Mesendoderm (in vitro differentiated cells): ENCODE measurements around the gene CORO2B.

Experiments
- DNase-seq: peaks from one replicate; pipeline ENCODE4 v3.0.0; 2013
- H2AK5ac ChIP-seq: 2 replicates; pipeline ENCODE4 v1.6.1; 2013; ENCODE audit warnings: low read length, inconsistent platforms
- H2BK120ac ChIP-seq: 2 replicates; pipeline ENCODE4 v1.6.1; 2013; ENCODE audit warnings: low read depth, mild to moderate bottlenecking, low read length, moderate library complexity, mixed read lengths
- H2BK15ac ChIP-seq: replicated peaks from 2 replicates; pipeline ENCODE4 v1.6.1; 2013; ENCODE audit warnings: low read depth, mild to moderate bottlenecking, moderate library complexity
- H2BK5ac ChIP-seq: 2 replicates; pipeline ENCODE4 v1.6.1; 2013; ENCODE audit warnings: low read length, inconsistent platforms
- H3K18ac ChIP-seq: 2 replicates; pipeline ENCODE4 v1.6.1; 2013; ENCODE audit warnings: mild to moderate bottlenecking, low read length, mixed read lengths
- H3K23ac ChIP-seq: one replicate; pipeline ENCODE4 v1.6.1; 2013; ENCODE audit warnings: low read length
- H3K27ac ChIP-seq: 2 replicates; pipeline ENCODE4 v1.5.1; 2013; ENCODE audit warnings: low read depth, mild to moderate bottlenecking, inconsistent platforms, low read length, moderate library complexity
- H3K27me3 ChIP-seq: 2 replicates; pipeline ENCODE4 v1.6.1; 2013; ENCODE audit warnings: low read length, control low read depth, mild to moderate bottlenecking, inconsistent platforms; ENCODE audit not compliant: insufficient read depth, poor library complexity
- H3K36me3 ChIP-seq: 2 replicates; pipeline ENCODE4 v1.6.1; 2013; ENCODE audit warnings: low read length, inconsistent platforms; ENCODE audit not compliant: control insufficient read depth, insufficient read depth
- H3K4ac ChIP-seq: one replicate; pipeline ENCODE4 v1.6.1; 2013; ENCODE audit warnings: low read depth, mild to moderate bottlenecking, low read length, moderate library complexity
- H3K4me1 ChIP-seq: 2 replicates; pipeline ENCODE4 v1.6.1; 2013; ENCODE audit warnings: low read depth, low read length, inconsistent platforms; ENCODE audit not compliant: control insufficient read depth
- H3K4me2 ChIP-seq: 2 replicates; pipeline ENCODE4 v1.6.1; 2013; ENCODE audit warnings: low read length
- H3K4me3 ChIP-seq: 2 replicates; pipeline ENCODE4 v1.5.1; 2013; ENCODE audit warnings: mild to moderate bottlenecking, low read length
- H3K56ac ChIP-seq: one replicate; pipeline ENCODE4 v1.6.1; 2013; ENCODE audit warnings: low read length
- H3K79me1 ChIP-seq: 2 replicates; pipeline ENCODE4 v1.6.1; 2013; ENCODE audit warnings: low read length, inconsistent platforms
- H3K79me2 ChIP-seq: 2 replicates; pipeline ENCODE4 v1.6.1; 2013; ENCODE audit warnings: mild to moderate bottlenecking, low read length; ENCODE audit not compliant: control insufficient read depth, insufficient read depth
- H3K9ac ChIP-seq: 2 replicates; pipeline ENCODE4 v1.6.1; 2013; ENCODE audit warnings: low read length, inconsistent platforms
- H4K5ac ChIP-seq: one replicate; pipeline ENCODE4 v1.6.1; 2013; ENCODE audit warnings: low read length
- H4K8ac ChIP-seq: one replicate; pipeline ENCODE4 v1.6.1; 2013; ENCODE audit warnings: low read depth, mild to moderate bottlenecking, control low read depth, low read length, moderate library complexity
- WGBS: extraction: QIAGEN DNeasy Blood & Tissue Kit; methylation state at CpG from one replicate; pipeline ENCODE4 v1.1.7; 2013; ENCODE audit warnings: low lambda C conversion rate, missing lambda C conversion rate; ENCODE audit not compliant: insufficient coverage; ENCODE audit errors: extremely low coverage; 5-methylcytosine and 5-hydroxymethylcytosine counted together

Gene CORO2B

DNA sequence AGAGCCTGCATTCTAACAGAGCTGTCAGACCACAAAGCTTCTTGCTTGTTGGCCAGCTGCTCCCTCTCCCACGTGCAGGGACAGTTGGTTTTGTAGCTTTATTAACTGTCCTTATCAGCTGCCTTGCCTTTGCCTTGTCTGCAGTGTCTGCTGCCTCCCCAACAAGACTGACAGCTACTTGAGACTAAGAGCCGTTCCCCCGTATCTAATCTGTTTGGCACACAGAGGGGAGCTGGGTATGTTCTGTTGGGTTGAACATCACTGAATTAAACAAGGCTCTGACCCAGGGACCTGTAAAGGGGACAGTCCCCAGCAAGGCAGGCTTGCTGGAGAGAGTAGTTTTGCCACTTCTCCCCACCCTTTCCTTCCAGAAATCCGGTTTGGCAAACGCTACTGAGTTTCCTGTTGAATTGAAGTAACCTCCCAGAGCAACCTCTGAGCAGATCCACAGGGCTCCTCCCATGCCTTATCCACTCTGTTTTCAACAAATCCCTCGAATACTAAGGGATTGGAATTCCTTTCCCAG lies 125.8 kb downstream of the CORO2B start:
- Histone ChIP-seq H2BK120ac (no peak overlapping the region), H3K79me2 (no peaks in the 10 kb centered on the region), H2AK5ac (no peak overlapping the region), H3K56ac (no peak overlapping the region), H3K4me2 (no peak overlapping the region), H3K27ac (no peak overlapping the region), H3K23ac (no peak overlapping the region), H3K18ac (no peak overlapping the region), H3K9ac (no peak overlapping the region), H3K27me3 (no peaks in the 10 kb centered on the region), H3K4ac (no peak overlapping the region), H4K5ac (no peak overlapping the region), H2BK5ac (no peak overlapping the region), H2BK15ac (no peak overlapping the region), H4K8ac (no peak overlapping the region), H3K4me1 (peaks cover 12% of the 10 kb centered on the region), H3K36me3 (no peaks in the 10 kb centered on the region), H3K4me3 (no peak overlapping the region), H3K79me1 (no peaks in the 10 kb centered on the region)
- peak; percentile 84 for DNase-seq
- no CpG with 5 or more reads among the region's 6 CpGs for WGBS

DNA sequence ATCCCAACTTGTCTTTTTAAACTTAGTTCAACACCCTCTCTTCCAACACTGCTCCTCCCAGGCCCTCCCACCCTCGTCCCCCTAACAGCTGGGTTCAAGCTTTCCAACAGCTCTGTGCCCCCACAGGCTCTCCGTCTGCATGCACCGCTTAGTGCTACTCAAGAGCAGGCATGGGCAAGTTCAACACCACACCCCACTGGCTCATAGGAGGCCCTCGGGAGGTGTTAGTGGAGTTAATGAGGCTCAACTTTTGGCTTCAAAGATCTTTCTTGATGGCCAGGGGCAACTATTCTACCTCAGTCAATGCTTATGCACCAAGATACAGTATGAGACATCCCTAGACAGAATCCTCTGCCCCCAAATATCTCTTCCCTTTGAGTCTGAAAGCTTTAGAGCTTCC lies 127.5 kb downstream of the CORO2B start:
- H3K23ac ChIP-seq = no peak overlapping the region
- no peak overlapping the region for H3K4me2 ChIP-seq
- H3K36me3 ChIP-seq = no peaks in the 10 kb centered on the region
- H4K8ac ChIP-seq = no peak overlapping the region
- no peak for DNase-seq
- WGBS = no CpG with 5 or more reads among the region's 4 CpGs
- no peak overlapping the region for H3K27ac ChIP-seq
- no peak overlapping the region for H3K4me3 ChIP-seq
- no peaks in the 10 kb centered on the region for H3K27me3 ChIP-seq
- H2BK5ac ChIP-seq = no peak overlapping the region
- H3K4ac ChIP-seq = no peak overlapping the region
- H3K9ac ChIP-seq = no peak overlapping the region
- no peak overlapping the region for H3K18ac ChIP-seq
- H3K56ac ChIP-seq = no peak overlapping the region
- no peak overlapping the region for H2AK5ac ChIP-seq
- peaks cover 2% of the 10 kb centered on the region for H3K4me1 ChIP-seq
- no peak overlapping the region for H2BK15ac ChIP-seq
- H3K79me1 ChIP-seq = no peaks in the 10 kb centered on the region
- no peaks in the 10 kb centered on the region for H3K79me2 ChIP-seq
- H2BK120ac ChIP-seq = no peak overlapping the region
- no peak overlapping the region for H4K5ac ChIP-seq

DNA sequence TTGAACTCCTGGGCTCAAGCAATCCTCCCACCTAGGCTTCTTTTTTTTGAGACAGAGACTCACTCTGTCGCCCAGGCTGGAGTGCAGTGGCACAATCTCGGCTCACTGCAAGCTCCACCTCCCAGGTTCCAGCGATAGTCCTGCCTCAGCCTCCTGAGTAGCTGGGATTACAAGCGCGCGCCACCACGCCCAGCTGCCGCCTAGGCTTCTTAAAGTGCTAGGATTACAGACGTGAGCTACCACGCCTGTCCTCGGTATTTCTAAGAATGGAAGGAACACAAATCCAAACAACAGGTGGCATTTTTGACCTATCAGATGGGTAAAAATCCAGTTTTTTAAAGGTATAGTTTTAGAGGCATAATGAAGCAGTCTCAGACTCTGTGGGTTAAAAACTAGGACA lies 128.1 kb downstream of the CORO2B start:
- H2BK15ac ChIP-seq = no peak overlapping the region
- H3K36me3 ChIP-seq = no peaks in the 10 kb centered on the region
- H3K4me2 ChIP-seq = no peak overlapping the region
- no peak overlapping the region for H3K4ac ChIP-seq
- H3K4me3 ChIP-seq = no peak overlapping the region
- no peak overlapping the region for H2BK120ac ChIP-seq
- H2BK5ac ChIP-seq = no peak overlapping the region
- no peak overlapping the region for H3K56ac ChIP-seq
- H3K4me1 ChIP-seq = peaks cover 2% of the 10 kb centered on the region
- no peak overlapping the region for H3K27ac ChIP-seq
- DNase-seq = no peak
- no peaks in the 10 kb centered on the region for H3K79me2 ChIP-seq
- H3K79me1 ChIP-seq = no peaks in the 10 kb centered on the region
- H4K8ac ChIP-seq = no peak overlapping the region
- H3K23ac ChIP-seq = no peak overlapping the region
- no peak overlapping the region for H2AK5ac ChIP-seq
- no peaks in the 10 kb centered on the region for H3K27me3 ChIP-seq
- WGBS = no CpG with 5 or more reads among the region's 11 CpGs
- H3K18ac ChIP-seq = no peak overlapping the region
- no peak overlapping the region for H3K9ac ChIP-seq
- no peak overlapping the region for H4K5ac ChIP-seq

DNA sequence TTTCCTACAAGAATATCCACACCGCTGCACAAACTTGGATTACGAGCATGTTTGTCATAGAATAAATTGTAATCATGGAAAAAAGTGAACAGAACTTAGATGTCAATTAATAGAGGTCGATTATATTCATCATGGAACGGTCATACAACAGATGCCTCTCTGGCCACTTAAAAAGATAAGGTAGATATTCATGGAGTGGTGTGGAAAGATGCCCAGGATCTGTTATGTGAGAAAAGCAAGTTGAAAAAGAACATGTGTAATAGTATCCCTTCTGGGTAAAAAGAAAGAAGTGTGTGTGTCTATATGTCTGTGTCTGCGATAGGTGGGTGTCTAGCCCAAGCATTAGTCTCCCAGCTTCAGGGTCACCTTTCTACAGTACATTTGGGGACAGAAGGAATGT lies 128.6 kb downstream of the CORO2B start:
- DNase-seq = no peak
- no peak overlapping the region for H3K23ac ChIP-seq
- no peak overlapping the region for H3K4me3 ChIP-seq
- no peak overlapping the region for H4K5ac ChIP-seq
- H2BK120ac ChIP-seq = no peak overlapping the region
- no peak overlapping the region for H3K27ac ChIP-seq
- no peak overlapping the region for H2BK15ac ChIP-seq
- H3K18ac ChIP-seq = no peak overlapping the region
- H3K79me1 ChIP-seq = no peaks in the 10 kb centered on the region
- no peak overlapping the region for H3K4me2 ChIP-seq
- H3K36me3 ChIP-seq = no peaks in the 10 kb centered on the region
- H3K27me3 ChIP-seq = no peaks in the 10 kb centered on the region
- H3K79me2 ChIP-seq = no peaks in the 10 kb centered on the region
- H3K56ac ChIP-seq = no peak overlapping the region
- no peak overlapping the region for H3K9ac ChIP-seq
- H3K4me1 ChIP-seq = no peaks in the 10 kb centered on the region
- H2AK5ac ChIP-seq = no peak overlapping the region
- H4K8ac ChIP-seq = no peak overlapping the region
- no peak overlapping the region for H2BK5ac ChIP-seq
- no CpG with 5 or more reads among the region's 5 CpGs for WGBS
- no peak overlapping the region for H3K4ac ChIP-seq

DNA sequence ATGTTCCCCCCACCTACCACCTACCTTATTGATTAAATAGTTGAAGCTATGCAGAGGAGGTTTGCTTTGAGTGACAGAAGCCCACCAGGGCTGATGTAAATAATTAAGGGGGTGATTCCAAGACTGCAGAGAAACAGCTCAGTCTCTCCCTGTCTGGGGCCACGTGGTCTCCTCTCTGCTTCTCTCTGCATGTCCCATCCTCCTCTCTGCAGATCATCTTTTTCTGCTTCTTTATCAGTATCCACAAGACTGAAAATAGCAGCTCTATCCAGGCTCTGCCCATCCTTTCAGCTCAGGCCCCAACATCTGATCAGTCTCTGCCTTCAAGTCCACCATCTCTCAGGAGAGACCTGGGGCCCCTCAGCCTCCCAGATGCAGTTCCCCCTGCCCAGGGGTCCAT lies 131.1 kb downstream of the CORO2B start:
- WGBS = no CpG with 5 or more reads among the region's 1 CpG
- H2AK5ac ChIP-seq = no peak overlapping the region
- DNase-seq = no peak

DNA sequence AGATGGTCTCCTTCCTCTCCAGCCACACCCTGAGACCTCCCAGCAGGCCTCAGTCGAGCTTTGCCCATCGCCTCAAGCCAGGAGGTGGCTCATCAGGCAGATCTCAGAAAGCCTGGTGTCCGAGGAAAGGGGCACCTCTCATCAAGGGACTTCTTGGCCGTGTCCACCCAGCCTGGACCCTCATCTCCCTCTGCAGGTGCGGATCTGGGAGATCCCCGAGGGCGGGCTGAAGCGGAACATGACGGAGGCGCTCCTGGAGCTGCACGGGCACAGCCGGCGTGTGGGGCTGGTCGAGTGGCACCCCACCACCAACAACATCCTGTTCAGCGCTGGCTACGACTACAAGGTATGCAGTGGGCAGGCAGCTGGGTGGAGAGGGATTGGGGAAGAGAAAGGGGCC lies 131.7 kb downstream of the CORO2B start:
- Histone ChIP-seq H4K8ac (no peak overlapping the region), H3K27ac (no peak overlapping the region), H3K4ac (no peak overlapping the region), H2BK15ac (no peak overlapping the region), H3K36me3 (no peaks in the 10 kb centered on the region), H3K4me3 (no peak overlapping the region), H3K79me1 (no peaks in the 10 kb centered on the region), H3K79me2 (no peaks in the 10 kb centered on the region), H2BK120ac (no peak overlapping the region), H3K18ac (no peak overlapping the region), H3K56ac (no peak overlapping the region), H3K23ac (no peak overlapping the region), H2AK5ac (no peak overlapping the region), H3K27me3 (no peaks in the 10 kb centered on the region), H3K4me1 (no peaks in the 10 kb centered on the region), H3K4me2 (no peak overlapping the region), H4K5ac (no peak overlapping the region), H2BK5ac (no peak overlapping the region), H3K9ac (no peak overlapping the region)
- no peak for DNase-seq
- no CpG with 5 or more reads among the region's 16 CpGs for WGBS

More for the DNA sequence above, 131.1 kb downstream of the CORO2B start:
- H3K9ac ChIP-seq = no peak overlapping the region
- no peak overlapping the region for H3K4ac ChIP-seq
- no peak overlapping the region for H3K56ac ChIP-seq
- H3K79me2 ChIP-seq = no peaks in the 10 kb centered on the region
- H3K18ac ChIP-seq = no peak overlapping the region
- H4K5ac ChIP-seq = no peak overlapping the region
- H3K79me1 ChIP-seq = no peaks in the 10 kb centered on the region
- H3K27ac ChIP-seq = no peak overlapping the region
- no peak overlapping the region for H3K4me2 ChIP-seq
- no peak overlapping the region for H3K23ac ChIP-seq
- no peaks in the 10 kb centered on the region for H3K27me3 ChIP-seq
- no peak overlapping the region for H2BK5ac ChIP-seq
- no peak overlapping the region for H2BK15ac ChIP-seq
- no peaks in the 10 kb centered on the region for H3K4me1 ChIP-seq
- no peaks in the 10 kb centered on the region for H3K36me3 ChIP-seq
- no peak overlapping the region for H3K4me3 ChIP-seq
- H2BK120ac ChIP-seq = no peak overlapping the region
- H4K8ac ChIP-seq = no peak overlapping the region
